Calu3 (cell line): ENCODE data around the gene NAT9. TPM values are rescaled to one million over a fixed set of nuclear protein-coding genes. Genes with fewer than 3 reads are reported as not detected.

Experiments
- BruUV-seq: library from RNA; stranded (reverse); fragments of 400-500 nt; replicated peaks from 2 replicates; lab custom pipeline; 2021; lab: Mats Ljungman, UMichigan
- CTCF ChIA-PET: fragments of 300-600 bp; sonication (Branson Sonifier 250); formaldehyde crosslinking; loops from one replicate; lab custom pipeline; 2022; ENCODE audit warnings: antibody characterized with exemption; lab: Charles Lee
- DNase-seq: peaks from one replicate; pipeline ENCODE4 v3.0.0; 2022
- H3K27ac Mint-ChIP-seq: one replicate; pipeline ENCODE4 v1.8.0; 2022; ENCODE audit warnings: mixed read lengths; ENCODE audit not compliant: unreplicated experiment
- H3K27me3 Mint-ChIP-seq: one replicate; pipeline ENCODE4 v1.8.0; 2022; ENCODE audit warnings: mixed read lengths; ENCODE audit not compliant: unreplicated experiment
- H3K36me3 Mint-ChIP-seq: one replicate; pipeline ENCODE4 v1.8.0; 2022; ENCODE audit warnings: mild to moderate bottlenecking, moderate library complexity, mixed read lengths; ENCODE audit not compliant: insufficient read depth, unreplicated experiment
- H3K4me1 Mint-ChIP-seq: one replicate; pipeline ENCODE4 v1.8.0; 2022; ENCODE audit warnings: mild to moderate bottlenecking, low read depth, mixed read lengths; ENCODE audit not compliant: unreplicated experiment
- H3K4me3 Mint-ChIP-seq: one replicate; pipeline ENCODE4 v1.8.0; 2022; ENCODE audit warnings: mild to moderate bottlenecking, low read depth, moderate library complexity, mixed read lengths; ENCODE audit not compliant: unreplicated experiment
- H3K9me3 Mint-ChIP-seq: one replicate; pipeline ENCODE4 v1.8.0; 2022; ENCODE audit warnings: low read depth, mixed read lengths; ENCODE audit not compliant: unreplicated experiment
- intact Hi-C: fragments of 100-400 bp; cut with micrococcal nuclease; formaldehyde crosslinking; loops from one replicate; pipeline ENCODE4 v1.10.0; 2022; ENCODE audit not compliant: unreplicated experiment
- total RNA-seq: library from RNA; stranded (reverse); gene quantifications from 2 replicates; pipeline ENCODE4 v1.2.3, GENCODE V29; 2022
- TF ChIP-seq, protein P1 (sequence below): fragments of 200-600 bp; IDR thresholded peaks from one replicate; pipeline ENCODE4 v1.8.0; 2022; ENCODE audit warnings: antibody characterized with exemption; ENCODE audit not compliant: unreplicated experiment

Gene NAT9
- total RNA-seq, 1 experiment from 2014 or later = 66.5 TPM

DNA sequence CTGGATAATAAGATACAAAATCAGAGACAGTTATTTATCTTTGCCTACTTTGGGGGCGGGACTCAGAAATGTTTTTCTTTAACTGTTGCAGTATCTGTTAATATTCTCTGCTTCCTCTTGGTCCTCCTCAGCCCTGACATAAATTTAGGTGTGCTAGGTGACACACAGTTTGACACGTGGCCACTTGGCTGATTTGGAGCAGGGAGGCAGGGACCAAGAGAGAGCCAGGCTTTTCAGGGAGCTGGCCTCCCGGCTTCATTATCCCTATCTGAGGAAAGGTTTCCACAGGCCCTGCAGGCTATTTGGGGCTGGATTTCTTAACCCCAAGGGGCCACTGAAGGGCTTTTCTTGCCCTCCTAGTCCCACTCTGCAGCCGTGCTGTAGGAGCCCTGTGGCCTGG is 20.1 kb upstream of the NAT9 start:
- CTCF ChIA-PET = no interaction called here
- BruUV-seq = no TSS peak
- H3K36me3 Mint-ChIP-seq = peaks cover 4% of the 10 kb centered on the region
- H3K4me3 Mint-ChIP-seq = no peak overlapping the region
- H3K27me3 Mint-ChIP-seq = no peaks in the 10 kb centered on the region
- H3K27ac Mint-ChIP-seq = no peak overlapping the region
- no peak for DNase-seq
- no peaks in the 10 kb centered on the region for H3K9me3 Mint-ChIP-seq
- intact Hi-C loops = no loop called here
- TF ChIP-seq, protein P1, sequence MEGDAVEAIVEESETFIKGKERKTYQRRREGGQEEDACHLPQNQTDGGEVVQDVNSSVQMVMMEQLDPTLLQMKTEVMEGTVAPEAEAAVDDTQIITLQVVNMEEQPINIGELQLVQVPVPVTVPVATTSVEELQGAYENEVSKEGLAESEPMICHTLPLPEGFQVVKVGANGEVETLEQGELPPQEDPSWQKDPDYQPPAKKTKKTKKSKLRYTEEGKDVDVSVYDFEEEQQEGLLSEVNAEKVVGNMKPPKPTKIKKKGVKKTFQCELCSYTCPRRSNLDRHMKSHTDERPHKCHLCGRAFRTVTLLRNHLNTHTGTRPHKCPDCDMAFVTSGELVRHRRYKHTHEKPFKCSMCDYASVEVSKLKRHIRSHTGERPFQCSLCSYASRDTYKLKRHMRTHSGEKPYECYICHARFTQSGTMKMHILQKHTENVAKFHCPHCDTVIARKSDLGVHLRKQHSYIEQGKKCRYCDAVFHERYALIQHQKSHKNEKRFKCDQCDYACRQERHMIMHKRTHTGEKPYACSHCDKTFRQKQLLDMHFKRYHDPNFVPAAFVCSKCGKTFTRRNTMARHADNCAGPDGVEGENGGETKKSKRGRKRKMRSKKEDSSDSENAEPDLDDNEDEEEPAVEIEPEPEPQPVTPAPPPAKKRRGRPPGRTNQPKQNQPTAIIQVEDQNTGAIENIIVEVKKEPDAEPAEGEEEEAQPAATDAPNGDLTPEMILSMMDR = no peak
- no peaks in the 10 kb centered on the region for H3K4me1 Mint-ChIP-seq

GRCh38 chr17:74795327-74796020 is 19.3 kb upstream of the NAT9 start:
- H3K4me3 Mint-ChIP-seq = no peak overlapping the region
- H3K4me1 Mint-ChIP-seq = no peaks in the 10 kb centered on the region
- peaks cover 4% of the 10 kb centered on the region for H3K36me3 Mint-ChIP-seq
- H3K27me3 Mint-ChIP-seq = no peaks in the 10 kb centered on the region
- intact Hi-C loops = no loop called here
- TF ChIP-seq, protein P1 = no peak
- H3K9me3 Mint-ChIP-seq = no peaks in the 10 kb centered on the region
- CTCF ChIA-PET = no interaction called here
- BruUV-seq = no TSS peak
- no peak overlapping the region for H3K27ac Mint-ChIP-seq
- DNase-seq = no peak

DNA sequence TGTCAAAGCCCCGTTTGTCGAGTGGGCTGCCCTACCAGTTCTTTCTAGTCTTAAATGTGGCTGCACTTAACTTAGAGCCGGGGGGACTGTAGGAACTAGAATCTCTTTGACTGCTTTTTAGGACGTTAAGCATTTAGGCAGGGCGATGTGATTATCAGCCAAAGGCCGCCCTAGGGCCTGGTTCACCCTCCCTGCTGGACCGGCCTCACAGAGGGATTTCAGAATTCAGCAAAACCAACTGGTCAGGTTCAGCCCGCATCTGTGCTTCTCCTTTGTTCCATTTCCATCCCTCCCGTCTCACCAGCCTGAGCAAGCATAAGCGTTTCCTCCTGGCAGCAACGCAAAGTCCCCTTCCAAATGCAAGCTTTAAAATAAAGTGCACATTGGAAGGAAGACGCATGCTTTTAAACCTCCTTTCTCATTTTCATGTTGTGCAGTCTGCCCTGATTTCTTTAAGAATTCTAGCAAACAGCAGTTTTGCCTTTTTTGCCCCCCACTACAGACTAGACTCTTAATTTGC is 16.5 kb upstream of the NAT9 start:
- H3K27me3 Mint-ChIP-seq = no peaks in the 10 kb centered on the region
- no peaks in the 10 kb centered on the region for H3K9me3 Mint-ChIP-seq
- no peaks in the 10 kb centered on the region for H3K4me1 Mint-ChIP-seq
- no peak overlapping the region for H3K27ac Mint-ChIP-seq
- H3K36me3 Mint-ChIP-seq = peaks cover 4% of the 10 kb centered on the region
- intact Hi-C loops = no loop called here
- TF ChIP-seq, protein P1 = no peak
- DNase-seq = no peak
- CTCF ChIA-PET = interaction anchor here (0.7 kb wide), 1 partner anchor 33 kb away, joined by 3 read pairs; no protein-coding TSS in a partner anchor
- no peak overlapping the region for H3K4me3 Mint-ChIP-seq
- BruUV-seq = no TSS peak

- no peaks in the 10 kb centered on the region for H3K27me3 Mint-ChIP-seq
Measured at GRCh38 chr17:74790161-74791058, 14.3 kb upstream of the NAT9 start.

More at GRCh38 chr17:74790161-74791058, 14.3 kb upstream of the NAT9 start:
- CTCF ChIA-PET = interaction anchor here (0.6 to 1.7 kb wide), 6 partner anchors 9 to 306 kb away, joined by 3 to 7 read pairs (median 4); partner anchors contain the start of gene NAT9
- Mint-ChIP-seq H3K27ac (no peak overlapping the region), H3K4me1 (no peaks in the 10 kb centered on the region), H3K4me3 (no peak overlapping the region), H3K36me3 (peaks cover 4% of the 10 kb centered on the region), H3K9me3 (no peaks in the 10 kb centered on the region)
- intact Hi-C loops = loop anchor here (2.0 kb wide), 1 partner anchor 74 kb away; no protein-coding TSS in a partner anchor
- DNase-seq = no peak
- no TSS peak for BruUV-seq
- TF ChIP-seq, protein P1 = no peak
